Activated CD8-positive, alpha-beta memory T cell treated with anti-CD3 and anti-CD28 coated beads for 24 hours (primary cell): Measurements from ENCODE around the gene CAT.
A peak's percentile ranks its signal among the peaks of the same experiment; 100 is the strongest.

Source experiments
- DNase-seq: peaks from one replicate; pipeline ENCODE4 v3.0.0-alpha.2; 2020

Gene CAT

DNA sequence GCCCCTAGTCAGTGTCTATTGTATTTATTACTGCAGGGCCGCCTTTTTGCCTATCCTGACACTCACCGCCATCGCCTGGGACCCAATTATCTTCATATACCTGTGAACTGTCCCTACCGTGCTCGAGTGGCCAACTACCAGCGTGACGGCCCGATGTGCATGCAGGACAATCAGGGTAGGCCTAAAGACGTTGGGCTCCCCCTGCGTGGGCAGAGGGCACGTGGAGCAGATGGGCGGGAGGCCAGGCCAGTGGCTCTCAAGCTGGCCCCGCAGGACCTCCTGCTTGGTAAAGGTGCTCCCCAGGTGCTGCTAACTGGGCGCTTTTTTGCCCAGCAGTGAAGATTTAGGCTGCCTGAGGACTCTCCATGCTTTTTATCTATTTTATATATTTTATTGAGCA, 22.5 kb downstream of the CAT start:
- DNase-seq, result no peak

DNA sequence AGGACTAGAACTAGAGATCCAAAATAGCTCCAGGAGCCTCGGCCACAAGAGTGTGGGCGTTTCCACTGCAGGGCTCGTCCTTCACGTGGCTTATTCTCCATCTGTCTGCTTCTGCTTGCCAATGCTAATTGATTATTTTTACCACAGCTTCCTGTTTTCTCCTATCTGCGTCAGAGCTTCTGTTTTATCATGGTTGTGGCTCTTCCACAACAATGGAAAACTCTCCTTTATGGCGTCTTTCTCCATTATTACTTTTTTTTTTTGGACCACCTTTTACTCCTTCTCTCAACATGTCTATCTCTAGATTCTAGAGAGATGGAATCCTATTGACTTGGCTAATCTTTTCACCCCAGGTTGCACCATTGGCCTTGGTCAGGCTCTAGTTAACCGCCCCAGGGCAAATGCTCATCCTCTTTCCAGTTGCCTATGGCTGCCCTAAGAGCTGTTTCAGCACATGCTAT, 25.9 kb downstream of the CAT start:
- DNase-seq, result no peak

- DNase-seq, result no peak
These were observed 28.2 kb downstream of the CAT start for GRCh38 chr11:34466802-34467488.

GRCh38 chr11:34468209-34468841, 29.6 kb downstream of the CAT start:
- DNase-seq, result peak; percentile 62

DNA sequence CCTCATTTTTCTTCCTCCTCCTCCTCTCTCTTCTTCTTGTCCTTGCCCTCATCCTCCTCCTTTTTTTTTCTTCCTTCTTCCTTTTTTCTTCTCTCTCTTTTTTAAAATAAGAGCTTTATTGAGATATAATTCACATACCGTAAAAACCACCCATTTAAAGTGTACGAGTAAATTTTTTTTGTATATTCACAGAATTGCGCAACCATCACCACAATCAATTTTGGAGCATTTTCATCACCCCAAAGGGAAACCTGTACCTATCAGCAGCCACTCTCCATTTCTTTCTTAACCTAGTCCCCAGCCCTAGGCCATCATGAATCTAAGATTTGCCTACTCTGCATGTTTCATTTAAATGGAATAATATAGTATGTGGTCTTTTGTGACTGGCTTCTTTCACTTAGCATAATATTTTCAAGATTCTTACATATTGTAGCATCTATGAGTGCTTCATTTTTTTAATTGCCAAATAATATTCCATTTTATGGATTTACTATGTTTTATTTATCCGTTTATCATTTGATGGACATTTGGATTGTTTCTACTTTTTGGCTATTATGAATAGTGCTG, 35.0 kb downstream of the CAT start:
- DNase-seq, result no peak

- DNase-seq, result no peak
These were observed 36.9 kb downstream of the CAT start for GRCh38 chr11:34475656-34476055.

DNA sequence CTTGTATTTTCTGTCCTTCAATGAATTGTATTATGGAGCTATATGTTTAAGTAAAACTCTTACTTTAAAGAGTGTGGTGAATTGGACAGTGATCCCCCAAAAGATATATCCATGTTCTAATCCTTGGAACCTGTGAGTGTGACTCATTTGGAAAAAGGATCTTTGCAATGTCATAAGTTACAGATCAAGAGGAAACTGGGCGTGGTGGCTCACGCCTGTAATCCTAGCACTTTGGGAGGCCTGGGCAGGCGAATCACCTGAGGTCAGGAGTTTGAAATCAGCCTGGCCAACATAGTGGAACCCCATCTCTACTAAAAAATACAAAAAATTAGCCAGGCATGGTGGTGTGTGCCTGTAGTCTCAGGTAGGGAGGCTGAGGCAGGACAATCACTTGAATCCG, 38.1 kb downstream of the CAT start:
- DNase-seq, result no peak

DNA sequence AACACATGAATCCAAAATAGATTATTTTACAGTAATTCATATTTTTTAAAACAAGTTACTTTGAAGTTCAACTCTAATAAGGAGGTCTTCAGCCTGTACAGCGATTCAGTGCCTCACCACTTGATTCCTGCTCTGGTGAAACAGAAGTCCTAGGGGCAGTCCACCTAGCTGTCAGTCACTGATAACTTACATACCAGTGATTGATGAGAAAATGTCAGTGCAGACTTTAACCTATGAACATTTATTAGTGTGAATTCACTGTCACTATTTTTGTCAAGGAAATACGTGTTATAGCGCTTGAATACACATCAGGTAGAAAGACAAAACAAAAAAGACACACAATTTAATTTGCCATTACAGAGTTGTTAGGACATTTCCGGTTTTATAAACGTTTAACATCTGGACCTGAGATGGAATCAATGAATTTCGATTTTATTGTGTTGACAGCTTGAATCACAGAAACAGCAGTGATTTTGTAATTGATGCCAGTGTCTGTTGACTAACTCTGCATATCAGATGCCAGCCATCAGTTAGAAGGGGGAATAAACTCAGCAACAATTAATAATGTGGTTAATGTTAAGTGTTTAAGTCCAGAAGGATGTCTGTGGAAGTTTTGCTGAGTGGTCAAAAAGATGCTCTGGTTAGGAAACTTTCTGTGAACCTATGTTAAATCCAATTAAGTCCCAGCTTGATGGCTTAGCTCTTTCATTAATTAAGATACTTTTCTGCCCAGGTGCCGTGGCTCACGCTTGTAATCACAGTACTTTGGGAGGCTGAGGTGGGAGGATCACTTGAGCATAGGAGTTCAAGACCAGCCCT, 40.3 kb downstream of the CAT start:
- DNase-seq, result no peak

DNA sequence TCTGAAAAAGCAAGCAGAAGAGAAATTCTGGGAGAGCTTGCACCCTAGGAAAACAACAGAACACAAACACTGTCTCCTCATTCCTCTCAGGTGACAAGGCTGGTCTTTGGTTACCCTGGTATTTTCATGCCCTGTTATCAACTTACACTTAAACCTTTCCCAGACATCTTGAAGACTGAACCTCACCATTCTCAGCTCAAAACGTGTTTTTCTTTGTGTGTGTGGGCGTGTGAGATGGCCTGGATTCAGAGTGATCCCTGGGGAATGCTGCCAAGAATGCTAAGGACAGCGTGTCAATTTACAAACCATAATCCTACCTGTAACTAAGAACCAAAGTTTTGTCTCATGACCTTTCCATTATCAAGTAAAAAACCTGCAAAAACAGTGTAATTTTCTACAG, 41.6 kb downstream of the CAT start:
- no peak for DNase-seq

- no peak for DNase-seq
These were observed 42.6 kb downstream of the CAT start for GRCh38 chr11:34481307-34481706.

DNA sequence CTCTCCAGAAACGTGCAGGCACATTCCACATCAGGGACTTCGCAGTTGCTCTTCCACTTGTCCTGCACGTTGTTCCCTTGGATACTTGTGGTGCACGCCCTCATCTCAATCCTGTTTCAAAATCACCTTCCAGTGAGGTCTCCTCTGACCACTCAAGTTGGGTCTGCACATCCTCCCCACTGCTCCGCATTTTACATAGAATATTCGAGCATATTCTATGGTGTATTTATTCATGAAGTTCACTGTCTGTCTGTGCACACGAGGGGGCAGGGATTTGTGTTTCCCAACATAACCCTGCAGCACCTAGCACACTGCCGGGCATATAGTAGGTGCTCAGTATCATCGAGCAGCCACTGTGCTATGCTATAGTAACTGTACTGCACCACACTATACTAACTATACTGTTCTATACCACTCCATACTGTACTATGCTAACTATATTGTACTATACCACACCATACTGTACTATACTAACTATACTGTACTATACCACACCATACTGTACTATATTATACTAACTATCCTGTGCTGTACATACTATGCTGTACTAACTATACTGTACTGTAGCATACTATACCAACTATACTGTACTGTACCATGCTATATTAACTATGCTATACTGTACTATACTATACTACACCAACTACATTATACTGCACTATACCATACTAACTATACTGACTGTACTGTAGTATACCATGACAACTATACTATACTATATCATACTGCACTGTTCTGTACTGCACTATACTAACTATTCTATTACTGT, 44.6 kb downstream of the CAT start:
- no peak for DNase-seq

DNA sequence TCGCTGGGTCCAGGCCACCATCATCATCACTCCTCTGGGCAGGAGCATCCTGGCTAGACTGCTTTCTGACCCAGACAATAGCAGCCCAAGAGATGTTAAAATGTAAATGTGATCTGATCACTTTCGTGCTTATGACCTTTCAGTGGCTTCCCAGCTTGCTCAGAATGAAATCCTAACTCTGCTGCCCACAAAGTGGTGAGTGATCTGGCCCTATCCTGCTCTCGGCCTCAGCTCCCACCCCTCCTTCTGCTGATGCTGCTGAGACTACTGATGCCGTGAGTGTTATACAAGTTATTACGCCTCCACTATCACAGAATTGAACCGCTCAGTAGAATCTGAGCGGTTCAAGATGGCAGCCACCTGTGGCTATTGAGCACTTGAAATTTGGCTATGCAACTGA, 48.7 kb downstream of the CAT start:
- no peak for DNase-seq

GRCh38 chr11:34488855-34489557, 50.3 kb downstream of the CAT start:
- DNase-seq, result no peak

DNA sequence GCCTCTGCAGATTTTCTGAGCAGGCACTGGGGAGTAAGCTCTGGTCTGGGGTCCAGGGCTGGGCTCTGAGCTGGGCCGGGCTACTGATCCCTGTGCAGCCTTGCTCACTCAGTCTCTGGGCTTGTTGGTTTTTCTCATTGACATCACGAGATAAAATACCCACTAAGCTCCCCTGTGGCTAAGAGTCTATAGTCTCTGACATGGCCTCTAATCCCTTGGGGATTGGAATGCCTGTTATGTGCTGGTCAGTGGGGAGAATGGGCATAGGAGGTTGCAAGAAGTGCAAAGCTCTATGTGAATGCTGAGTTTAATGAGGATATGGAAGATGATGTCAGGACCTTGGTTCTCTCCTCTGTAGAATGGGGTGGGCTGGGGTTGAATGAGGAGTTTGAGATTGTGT, 51.6 kb downstream of the CAT start:
- no peak for DNase-seq

GRCh38 chr11:34492806-34493414, 54.2 kb downstream of the CAT start:
- DNase-seq, result peak; percentile 62

DNA sequence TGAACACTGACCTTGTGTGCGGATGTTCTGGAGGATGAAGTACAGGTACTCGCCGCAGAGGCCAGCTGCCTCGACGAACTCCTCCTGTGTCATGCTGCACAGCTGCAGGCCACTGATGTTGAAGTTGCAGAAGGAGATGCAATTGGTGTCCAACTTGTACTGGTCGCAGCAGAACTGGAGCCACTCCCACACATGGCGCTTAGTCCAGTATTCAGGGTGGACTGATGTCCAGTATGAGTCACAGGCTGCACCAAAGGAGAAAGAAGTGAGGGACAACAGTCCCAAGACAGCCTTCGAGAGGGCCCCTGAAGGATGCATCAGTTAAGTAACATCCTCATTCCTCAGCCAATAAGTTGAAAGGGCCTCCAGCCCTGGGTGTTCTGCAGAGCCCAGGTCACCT, 54.7 kb downstream of the CAT start:
- no peak for DNase-seq

DNA sequence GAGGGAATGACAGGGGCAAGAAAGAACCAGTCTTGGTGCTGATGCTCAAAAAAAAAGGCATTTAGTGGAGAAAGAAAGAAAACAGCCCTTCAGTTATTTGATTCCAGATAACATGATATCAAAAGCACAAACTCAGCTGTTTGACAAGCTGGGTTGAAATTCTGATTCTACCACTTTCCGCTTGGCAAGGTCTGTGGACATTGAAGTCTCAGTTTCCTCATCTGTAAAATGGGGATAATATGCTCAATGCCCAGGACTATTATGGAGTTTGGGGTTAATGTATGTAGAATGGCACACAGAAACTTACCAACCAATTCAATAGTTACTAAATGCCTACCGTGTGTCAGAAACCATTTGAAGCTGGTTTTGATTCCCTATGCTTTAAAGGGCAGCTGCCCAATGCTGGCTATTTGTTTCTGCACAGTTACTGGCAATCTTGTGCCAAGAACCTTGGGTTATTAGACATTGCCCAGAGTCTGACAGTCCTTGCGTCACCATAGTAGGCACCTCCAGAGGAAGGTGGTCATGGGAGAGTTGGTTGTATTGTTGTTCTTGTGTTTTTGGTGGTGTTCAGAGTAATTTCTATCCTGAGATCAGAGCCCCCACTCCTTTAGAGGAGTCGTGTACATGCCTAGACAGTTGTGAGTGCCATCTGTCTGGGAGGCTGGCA, 55.3 kb downstream of the CAT start:
- no peak for DNase-seq

GRCh38 chr11:34495239-34495723, 56.5 kb downstream of the CAT start:
- DNase-seq, result no peak

GRCh38 chr11:34495724-34496377, 57.1 kb downstream of the CAT start:
- DNase-seq, result no peak

GRCh38 chr11:34499719-34500500, 61.2 kb downstream of the CAT start:
- DNase-seq, result no peak
